Muscle of leg (tissue), 11 donors: ENCODE measurements around the gene SLC41A3. TPM values are rescaled to one million over a fixed set of nuclear protein-coding genes. Genes with fewer than 3 reads are reported as not detected.

Source experiments
- DNase-seq: peaks from one replicate; pipeline ENCODE4 v3.0.0; 2013
- H3K27ac ChIP-seq: one replicate; pipeline ENCODE4 v1.5.1; 2013; ENCODE audit warnings: mild to moderate bottlenecking, low read length, control low read depth
- H3K27me3 ChIP-seq: one replicate; pipeline ENCODE4 v1.6.1; 2013; ENCODE audit warnings: low read length; ENCODE audit not compliant: control insufficient read depth, insufficient read depth
- H3K36me3 ChIP-seq: one replicate; pipeline ENCODE4 v1.6.1; 2013; ENCODE audit warnings: low read length; ENCODE audit not compliant: control insufficient read depth, insufficient read depth
- H3K4me1 ChIP-seq: one replicate; pipeline ENCODE4 v1.6.1; 2013; ENCODE audit warnings: low read length; ENCODE audit not compliant: control insufficient read depth, insufficient read depth
- H3K4me3 ChIP-seq: one replicate; pipeline ENCODE4 v1.5.1; 2013; ENCODE audit warnings: low read length, control low read depth
- H3K9me3 ChIP-seq: replicated peaks from 2 replicates; pipeline ENCODE4 v1.6.1; 2013; ENCODE audit warnings: low read depth, low read length; ENCODE audit not compliant: control insufficient read depth
- WGBS: methylation state at CpG from one replicate; pipeline ENCODE4 v1.1.5; 2013; ENCODE audit warnings: missing lambda C conversion rate; ENCODE audit not compliant: insufficient coverage; 5-methylcytosine and 5-hydroxymethylcytosine counted together
- polyA plus RNA-seq, 8 donors: library from polyadenylated mRNA; unstranded; fragments of 120-200 nt; gene quantifications; one replicate each; pipeline versions ENCODE4 v1.2.1 to v1.2.3, GENCODE V29; 2013; ENCODE audit warnings: inconsistent platforms in 1 of 8, low replicate concordance in 1 of 8; ENCODE audit not compliant: insufficient read length in 8 of 8, insufficient read depth in 1 of 8
- total RNA-seq: library from RNA; stranded (reverse); fragments of 120-200 nt; gene quantifications from one replicate; pipeline ENCODE4 v1.2.4, GENCODE V29; 2013

The SLC41A3 gene
- total and polyA plus RNA-seq, 9 donors, result 31.2 to 48.3 (median 36.8) TPM

DNA sequence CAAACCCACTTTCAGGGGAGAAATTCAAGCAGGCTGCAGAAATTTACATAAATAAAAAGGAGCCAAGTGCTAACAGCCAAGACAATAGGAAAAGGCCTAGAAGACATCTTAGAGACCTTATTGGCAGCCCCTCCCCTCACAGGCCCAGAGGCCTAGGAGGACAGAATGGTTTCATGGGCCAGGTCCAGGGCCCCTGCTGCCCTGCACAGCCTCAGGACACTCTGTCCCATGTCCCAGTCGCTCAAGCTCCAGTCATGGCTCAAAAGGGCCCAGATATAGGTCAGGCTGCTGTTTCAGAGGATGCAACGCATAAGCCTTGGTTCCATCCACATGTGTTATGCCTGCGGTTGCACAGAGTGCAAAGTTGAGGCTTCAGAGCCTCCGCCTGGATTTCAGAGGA lies 55.8 kb downstream of the SLC41A3 start:
- no peak for DNase-seq
- H3K27me3 ChIP-seq, result no peaks in the 10 kb centered on the region
- 85% methylated on average over 3 of the region's 4 CpGs for WGBS
- H3K27ac ChIP-seq, result no peak overlapping the region
- peaks cover 3% of the 10 kb centered on the region for H3K4me1 ChIP-seq
- peaks cover 11% of the 10 kb centered on the region for H3K9me3 ChIP-seq
- peaks cover 35% of the 10 kb centered on the region for H3K36me3 ChIP-seq
- H3K4me3 ChIP-seq, result no peak overlapping the region

DNA sequence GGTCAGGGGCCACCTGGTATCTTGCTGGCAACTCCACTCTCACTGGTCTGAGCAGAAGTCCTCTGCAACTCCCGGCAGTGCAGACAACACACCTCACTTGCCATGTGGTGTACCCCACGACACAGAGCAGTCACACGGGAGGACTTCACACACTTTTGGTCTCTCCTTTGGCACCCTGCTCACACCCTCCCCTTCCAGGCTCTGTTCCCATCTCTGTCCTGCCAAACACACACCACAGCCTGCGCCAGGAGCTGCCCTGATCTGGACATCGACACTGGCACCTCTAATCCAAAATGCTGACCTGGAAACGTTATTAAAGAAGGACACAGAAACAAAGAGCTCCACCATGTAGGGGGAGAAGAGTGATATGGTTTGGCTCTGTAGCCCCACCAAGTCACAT lies 57.2 kb downstream of the SLC41A3 start:
- H3K9me3 ChIP-seq, result peaks cover 11% of the 10 kb centered on the region
- peaks cover 29% of the 10 kb centered on the region for H3K36me3 ChIP-seq
- no peak for DNase-seq
- H3K27me3 ChIP-seq, result no peaks in the 10 kb centered on the region
- no peak overlapping the region for H3K4me3 ChIP-seq
- H3K27ac ChIP-seq, result no peak overlapping the region
- 92% methylated on average over 4 of the region's 6 CpGs for WGBS
- no peaks in the 10 kb centered on the region for H3K4me1 ChIP-seq

DNA sequence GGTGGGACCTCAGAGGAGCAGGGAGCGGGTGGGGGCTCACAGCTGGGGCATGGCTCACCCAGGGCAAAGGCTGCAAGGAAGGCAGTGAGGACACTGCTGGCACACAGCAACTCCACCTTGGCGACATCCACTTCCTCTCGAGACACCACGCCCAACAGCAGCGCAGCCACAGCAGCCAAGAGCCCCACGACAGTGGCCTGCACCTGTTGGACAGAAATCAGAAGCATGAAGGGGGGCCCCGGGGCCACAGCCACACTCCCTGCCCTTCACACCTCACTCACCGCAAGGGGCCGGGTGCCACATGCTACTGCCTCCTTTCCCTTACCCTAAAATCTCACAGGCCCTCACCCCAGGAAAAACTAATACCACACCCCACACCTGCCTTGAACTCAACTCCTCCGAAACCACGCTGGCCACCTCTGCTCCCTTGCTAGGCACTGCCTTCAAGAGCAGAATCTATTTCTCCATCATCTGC lies 57.6 kb downstream of the SLC41A3 start:
- Histone ChIP-seq H3K4me1 (no peaks in the 10 kb centered on the region), H3K27me3 (no peaks in the 10 kb centered on the region), H3K4me3 (no peak overlapping the region), H3K36me3 (peaks cover 30% of the 10 kb centered on the region), H3K9me3 (peaks cover 11% of the 10 kb centered on the region), H3K27ac (no peak overlapping the region)
- WGBS, result 88% methylated on average over 11 of the region's 11 CpGs
- no peak for DNase-seq

- Histone ChIP-seq H3K36me3 (peaks cover 33% of the 10 kb centered on the region), H3K27ac (no peak overlapping the region), H3K9me3 (peaks cover 11% of the 10 kb centered on the region), H3K4me1 (no peaks in the 10 kb centered on the region), H3K27me3 (no peaks in the 10 kb centered on the region), H3K4me3 (no peak overlapping the region)
- WGBS, result 88% methylated on average over 3 of the region's 4 CpGs
- no peak for DNase-seq
Observed at GRCh38 chr3:126025862-126026261, 58.1 kb downstream of the SLC41A3 start.

- WGBS, result 74% methylated on average over 12 of the region's 14 CpGs
- Histone ChIP-seq H3K36me3 (peaks cover 33% of the 10 kb centered on the region), H3K4me1 (no peaks in the 10 kb centered on the region)
Observed at GRCh38 chr3:126025116-126025729, 58.7 kb downstream of the SLC41A3 start.

DNA sequence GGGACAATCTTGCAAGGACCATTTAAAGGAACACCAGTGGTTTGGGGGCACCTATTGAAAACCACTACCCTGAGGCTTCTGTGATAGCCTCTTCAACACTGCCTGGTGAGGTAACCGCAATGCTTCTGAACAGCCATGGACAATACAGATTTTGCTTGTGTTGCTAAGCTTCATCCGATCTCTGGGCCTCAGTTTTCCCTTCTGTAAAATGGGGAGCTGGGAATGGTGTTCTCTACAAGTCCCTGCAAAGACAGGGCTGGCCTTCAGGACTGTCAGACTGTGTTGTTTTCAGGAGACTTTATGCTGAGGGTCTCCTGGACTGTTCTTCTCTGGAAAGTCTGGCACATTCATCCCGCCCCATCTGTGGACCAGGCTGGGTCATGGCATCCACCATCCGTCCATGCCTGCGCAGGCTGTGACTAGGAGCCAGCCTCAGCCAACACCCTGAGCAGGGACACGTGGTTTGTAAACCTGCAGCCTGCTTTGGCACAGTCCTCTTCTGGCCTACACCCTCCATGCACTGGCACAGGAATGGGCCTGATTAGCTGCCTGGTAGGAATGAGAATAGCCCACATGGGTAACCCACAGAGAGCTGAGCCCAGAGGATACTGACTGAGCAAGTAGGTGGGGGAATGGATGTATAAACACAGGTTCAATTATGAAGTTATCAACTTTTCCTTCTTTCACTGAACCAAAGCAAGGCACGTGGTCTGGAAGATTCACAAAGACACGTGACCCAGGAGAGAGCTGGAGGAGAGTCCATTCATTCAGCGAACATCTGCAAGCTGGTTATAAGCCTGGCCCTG lies 59.7 kb downstream of the SLC41A3 start:
- H3K27ac ChIP-seq, result no peak overlapping the region
- H3K36me3 ChIP-seq, result peaks cover 33% of the 10 kb centered on the region
- H3K9me3 ChIP-seq, result peaks cover 11% of the 10 kb centered on the region
- H3K4me3 ChIP-seq, result no peak overlapping the region
- no peaks in the 10 kb centered on the region for H3K4me1 ChIP-seq
- no peak for DNase-seq
- WGBS, result 93% methylated on average over 7 of the region's 9 CpGs
- H3K27me3 ChIP-seq, result no peaks in the 10 kb centered on the region

More at GRCh38 chr3:126025116-126025729, 58.7 kb downstream of the SLC41A3 start:
- no peak for DNase-seq
- no peak overlapping the region for H3K4me3 ChIP-seq
- H3K9me3 ChIP-seq, result peaks cover 11% of the 10 kb centered on the region
- no peaks in the 10 kb centered on the region for H3K27me3 ChIP-seq
- no peak overlapping the region for H3K27ac ChIP-seq

GRCh38 chr3:126023390-126023789 lies 60.5 kb downstream of the SLC41A3 start:
- Histone ChIP-seq H3K36me3 (peaks cover 29% of the 10 kb centered on the region), H3K4me3 (no peak overlapping the region)
- WGBS, result 66% methylated on average over 10 of the region's 10 CpGs

GRCh38 chr3:126022741-126023359 lies 61.1 kb downstream of the SLC41A3 start:
- DNase-seq, result no peak
- Histone ChIP-seq H3K27ac (no peak overlapping the region), H3K27me3 (no peaks in the 10 kb centered on the region), H3K4me3 (no peak overlapping the region), H3K4me1 (no peaks in the 10 kb centered on the region), H3K9me3 (peaks cover 2% of the 10 kb centered on the region), H3K36me3 (peaks cover 29% of the 10 kb centered on the region)
- WGBS, result 80% methylated on average over 4 of the region's 10 CpGs

More at GRCh38 chr3:126023390-126023789, 60.5 kb downstream of the SLC41A3 start:
- Histone ChIP-seq H3K27me3 (no peaks in the 10 kb centered on the region), H3K27ac (no peak overlapping the region), H3K9me3 (peaks cover 7% of the 10 kb centered on the region), H3K4me1 (no peaks in the 10 kb centered on the region)
- no peak for DNase-seq

DNA sequence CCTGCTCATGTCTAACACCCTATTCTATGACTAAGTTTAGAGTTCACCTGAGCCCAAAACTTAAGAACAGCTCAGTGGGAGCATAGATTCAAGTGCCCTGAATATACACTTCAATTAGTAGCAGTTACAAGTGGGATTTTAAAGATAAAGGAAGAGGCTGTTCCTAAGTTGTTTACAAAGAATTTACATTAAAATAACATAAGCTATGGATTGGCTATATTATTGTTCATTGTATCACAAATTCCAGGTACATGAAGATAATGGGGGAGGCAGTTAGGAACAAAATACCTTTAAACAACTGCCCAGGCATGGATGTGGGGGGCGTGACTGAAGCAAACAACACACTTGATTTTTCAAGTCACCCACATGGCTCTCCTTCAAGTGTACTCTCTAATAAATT lies 62.2 kb downstream of the SLC41A3 start:
- Histone ChIP-seq H3K4me3 (no peak overlapping the region), H3K36me3 (peaks cover 30% of the 10 kb centered on the region), H3K27me3 (no peaks in the 10 kb centered on the region), H3K27ac (no peak overlapping the region), H3K9me3 (no peaks in the 10 kb centered on the region), H3K4me1 (no peaks in the 10 kb centered on the region)
- DNase-seq, result no peak
- WGBS, result no CpG with 5 or more reads among the region's 1 CpG

DNA sequence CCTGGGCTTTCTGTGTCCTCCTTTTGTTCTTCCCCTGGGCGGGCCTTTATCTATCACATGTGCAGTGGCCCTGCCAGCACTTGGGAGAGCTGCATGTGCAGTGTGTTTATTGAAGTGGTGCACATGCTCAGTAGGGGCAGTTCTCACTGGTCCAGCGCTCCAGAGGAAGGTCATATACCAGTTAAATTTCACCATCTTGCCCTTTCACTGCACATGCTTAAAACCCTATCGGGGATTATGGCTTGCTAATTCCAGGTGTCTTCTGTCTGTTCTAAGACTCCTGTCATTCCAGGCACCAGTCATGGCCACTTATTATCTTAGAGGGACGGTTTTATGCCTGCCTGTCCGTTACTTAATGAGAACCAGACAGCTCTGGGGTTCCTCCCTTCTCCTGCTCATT lies 62.7 kb downstream of the SLC41A3 start:
- no peak for DNase-seq

More for the DNA sequence above, 62.7 kb downstream of the SLC41A3 start:
- no peak overlapping the region for H3K27ac ChIP-seq
- WGBS, result 65% methylated on average over 2 of the region's 5 CpGs
- peaks cover 33% of the 10 kb centered on the region for H3K36me3 ChIP-seq
- no peaks in the 10 kb centered on the region for H3K27me3 ChIP-seq
- H3K9me3 ChIP-seq, result no peaks in the 10 kb centered on the region
- H3K4me1 ChIP-seq, result no peaks in the 10 kb centered on the region
- H3K4me3 ChIP-seq, result no peak overlapping the region
